Non-pigmented ciliary epithelial cell (primary cell): ENCODE results near the gene CCL4.
"Not testable (repeated sequence)": the region's sequence is repeated elsewhere in the genome, so short reads cannot be mapped to it uniquely, and the experiment has no call there.

ENCODE experiments used
- DNase-seq: peaks from one replicate; pipeline ENCODE4 v3.0.0-alpha.2; 2010; ENCODE audit warnings: low read depth

The CCL4 gene

GRCh38 chr17:36117505-36118382 lies 14.1 kb downstream of the CCL4 start:
- no peak for DNase-seq

DNA sequence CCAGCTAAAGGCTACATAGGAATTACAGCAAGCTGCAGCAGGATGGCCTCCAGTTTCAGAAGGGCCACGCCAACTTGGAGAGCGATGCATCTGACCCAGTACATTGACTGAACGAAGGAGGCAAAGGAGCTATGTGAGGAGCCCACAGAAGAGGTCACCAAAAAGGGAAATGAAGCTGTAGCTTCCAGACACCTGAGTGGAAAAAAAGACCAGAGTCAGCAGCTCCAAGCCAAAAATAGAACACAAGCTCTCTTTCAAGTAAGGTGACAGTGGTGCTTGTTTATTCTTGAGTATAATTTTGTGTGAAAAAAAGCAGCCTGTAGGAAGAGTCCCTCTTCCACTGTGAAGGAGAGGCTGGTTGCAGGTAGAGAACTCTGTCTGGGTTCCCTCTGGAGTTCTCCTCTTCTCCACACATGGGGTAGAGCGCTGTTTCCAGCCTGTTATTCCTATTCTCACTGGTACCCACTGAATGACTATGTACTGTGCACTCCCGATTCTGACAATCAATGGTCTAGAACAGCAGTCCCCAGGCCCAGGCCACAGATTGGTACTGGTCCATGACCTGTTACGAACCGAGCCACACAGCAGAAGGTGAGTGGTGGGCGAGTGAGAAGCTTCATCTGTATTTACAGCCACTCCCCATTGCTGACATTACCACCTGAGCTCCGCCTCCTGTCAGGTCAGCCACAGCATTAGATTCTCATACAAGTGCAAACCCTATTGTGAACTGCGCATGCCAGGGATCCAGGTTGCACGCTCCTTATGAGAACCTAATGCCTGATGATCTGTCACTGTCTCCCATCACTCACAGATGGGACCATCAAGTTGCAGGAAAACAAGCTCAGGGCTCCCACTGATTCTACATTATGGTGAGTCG lies 15.1 kb downstream of the CCL4 start:
- DNase-seq: no peak

DNA sequence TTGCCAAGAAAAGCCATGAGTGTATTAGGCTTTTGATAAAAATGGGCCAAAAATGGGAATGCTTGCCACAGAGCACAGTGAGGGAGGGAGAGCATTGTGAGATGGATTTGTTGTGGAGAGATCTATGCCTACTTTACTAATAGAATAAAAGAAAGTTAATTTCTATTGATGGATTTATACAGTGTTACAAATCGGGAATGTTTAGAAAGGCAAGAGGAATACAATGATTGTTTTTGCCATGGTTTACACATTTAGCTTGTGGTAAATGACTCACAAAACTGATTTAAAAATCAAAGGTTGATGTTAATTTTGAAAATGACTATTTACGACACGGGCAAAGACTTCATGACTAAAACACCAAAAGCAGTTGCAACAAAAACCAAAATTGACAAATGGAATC lies 16.6 kb downstream of the CCL4 start:
- no peak for DNase-seq

DNA sequence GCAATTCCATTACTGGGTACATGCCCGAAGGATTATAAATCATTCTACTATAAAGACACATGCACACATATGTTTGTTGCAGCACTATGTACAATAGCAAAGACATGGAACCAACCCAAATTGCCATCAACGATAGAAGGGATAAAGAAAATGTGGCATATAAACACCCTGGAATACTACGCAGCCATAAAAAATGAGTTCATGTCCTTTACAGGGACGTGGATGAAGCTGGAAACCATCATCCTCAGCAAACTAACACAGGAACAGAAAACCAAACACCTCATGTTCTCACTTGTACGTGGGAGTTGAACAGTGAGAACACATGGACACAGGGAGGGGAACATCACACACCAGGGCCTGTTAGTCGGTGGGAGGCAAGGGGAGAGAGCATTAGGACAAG lies 17.5 kb downstream of the CCL4 start:
- DNase-seq: not testable (repeated sequence)

GRCh38 chr17:36123431-36123830 lies 19.8 kb downstream of the CCL4 start:
- no peak for DNase-seq

DNA sequence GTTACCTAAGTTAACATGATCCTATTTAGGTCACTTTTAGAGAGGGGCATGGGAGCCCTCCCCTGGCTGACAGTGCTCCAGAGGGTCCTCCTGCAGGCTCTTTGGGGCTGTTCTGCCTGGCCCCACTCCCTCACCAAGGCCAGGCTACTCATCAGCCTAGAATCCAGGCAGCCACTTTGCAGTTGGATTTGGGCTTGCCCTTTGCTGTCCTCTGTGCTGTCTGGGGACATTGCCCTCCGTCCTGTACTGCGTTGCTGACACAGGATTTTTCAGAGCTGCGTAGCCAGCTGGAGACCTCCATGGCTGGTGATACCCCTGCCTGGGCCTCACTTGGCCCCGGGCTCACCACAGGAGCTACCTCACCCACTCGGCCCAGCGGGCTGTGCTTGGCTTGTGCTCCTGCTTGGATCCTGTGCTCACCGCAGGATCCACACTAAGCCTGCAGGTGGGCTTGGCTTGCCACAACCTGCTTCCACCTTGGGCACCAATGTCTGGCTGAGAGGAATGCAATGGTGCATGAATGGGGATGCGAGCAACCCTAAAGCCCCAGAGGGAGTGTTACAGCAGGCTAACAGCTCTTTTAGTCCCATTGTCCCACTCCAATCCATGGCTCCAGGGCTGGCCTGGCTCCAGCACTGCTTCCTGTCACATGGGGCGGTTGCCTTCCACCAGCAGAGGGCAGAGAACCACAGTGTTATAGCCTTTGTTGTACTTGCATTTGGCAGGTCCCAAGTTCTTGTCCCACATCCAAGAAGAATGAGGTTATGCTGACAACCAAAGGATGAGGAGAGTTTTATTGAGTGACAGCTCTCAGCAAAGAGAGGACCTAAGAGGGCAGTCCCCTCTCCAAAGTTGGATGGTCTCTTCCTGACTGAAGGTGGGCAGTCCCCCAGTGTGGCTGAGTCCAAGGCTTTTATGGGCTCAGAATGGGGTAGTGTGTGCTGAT lies 21.5 kb downstream of the CCL4 start:
- DNase-seq: no peak

DNA sequence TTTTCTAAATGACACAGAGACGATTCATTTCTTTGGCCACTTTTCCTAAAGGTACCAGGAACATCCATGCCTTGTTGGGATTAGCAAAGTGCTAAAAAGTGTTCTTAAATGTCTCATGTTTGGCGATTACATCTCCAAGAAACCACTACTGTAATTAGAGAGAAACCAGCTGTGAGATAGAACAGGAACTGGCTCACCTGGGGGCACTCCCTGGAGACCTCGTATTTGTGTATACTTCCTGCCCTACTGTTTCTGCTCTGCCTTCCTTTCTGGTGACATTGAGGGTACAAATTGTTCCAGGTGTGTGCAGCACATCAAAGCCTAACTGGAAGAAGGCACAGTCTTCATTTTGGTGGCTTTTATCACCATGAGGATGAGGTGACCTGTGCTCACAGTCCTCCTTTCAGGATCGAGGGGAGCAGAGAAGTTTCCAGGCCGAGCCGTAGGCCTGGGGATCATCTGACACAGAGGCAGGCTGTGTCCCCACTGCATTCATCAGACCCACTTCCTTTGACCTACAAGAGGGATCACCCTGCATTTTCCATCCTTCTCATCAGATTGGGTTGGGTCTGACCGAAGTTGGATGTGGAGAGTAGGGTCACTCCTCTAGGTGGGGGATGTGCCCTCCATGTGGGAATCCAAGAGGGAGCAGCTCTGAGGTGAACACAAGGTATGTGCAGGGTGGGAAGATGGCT lies 23.7 kb downstream of the CCL4 start:
- DNase-seq: no peak

GRCh38 chr17:36127911-36128310 lies 24.3 kb downstream of the CCL4 start:
- DNase-seq: no peak

DNA sequence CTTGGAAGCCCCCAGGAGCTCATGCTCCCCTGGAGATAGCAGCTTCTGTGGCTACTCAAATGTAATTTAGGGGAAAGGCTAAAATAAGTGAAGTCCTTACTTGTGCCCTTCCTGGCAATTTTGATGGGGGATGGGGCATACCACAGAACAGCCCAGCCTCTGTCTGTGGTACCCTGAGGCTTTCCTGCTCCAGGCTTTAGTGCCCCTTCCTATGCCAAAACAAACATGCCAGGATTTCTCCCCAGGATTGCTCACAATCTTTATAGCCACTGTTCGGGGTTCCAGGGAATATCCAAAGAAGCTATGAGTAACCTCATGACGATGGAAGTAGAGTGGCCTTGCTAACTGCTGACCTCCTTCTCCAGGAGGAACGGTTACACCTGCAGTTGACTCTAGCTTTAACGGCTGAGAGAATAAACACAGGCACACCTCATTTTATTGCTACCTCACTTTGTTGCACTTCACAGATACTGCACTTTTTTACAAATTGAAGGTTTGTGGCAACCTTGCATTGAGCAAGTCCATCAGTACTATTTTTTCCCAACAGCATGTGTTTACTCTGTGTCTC lies 24.9 kb downstream of the CCL4 start:
- DNase-seq: no peak

DNA sequence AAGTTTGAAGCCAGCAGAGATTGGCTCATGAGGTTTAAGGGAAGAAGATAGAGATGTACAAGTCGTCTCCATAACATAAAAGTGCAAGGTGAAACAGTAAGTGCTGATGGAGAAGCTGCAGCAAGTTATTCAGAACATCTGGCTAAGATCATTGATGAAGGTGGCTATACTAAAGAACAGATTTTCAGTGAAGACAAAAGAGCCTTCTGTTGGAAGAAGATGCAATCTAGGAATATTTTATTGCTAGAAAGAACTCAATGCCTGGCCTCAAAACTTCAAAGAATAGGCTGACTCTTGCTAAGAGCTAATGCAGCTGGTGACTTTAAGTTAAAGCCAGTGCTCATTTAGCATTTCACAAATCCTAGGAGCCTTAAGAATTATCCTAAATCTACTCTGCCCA lies 26.0 kb downstream of the CCL4 start:
- DNase-seq: no peak

DNA sequence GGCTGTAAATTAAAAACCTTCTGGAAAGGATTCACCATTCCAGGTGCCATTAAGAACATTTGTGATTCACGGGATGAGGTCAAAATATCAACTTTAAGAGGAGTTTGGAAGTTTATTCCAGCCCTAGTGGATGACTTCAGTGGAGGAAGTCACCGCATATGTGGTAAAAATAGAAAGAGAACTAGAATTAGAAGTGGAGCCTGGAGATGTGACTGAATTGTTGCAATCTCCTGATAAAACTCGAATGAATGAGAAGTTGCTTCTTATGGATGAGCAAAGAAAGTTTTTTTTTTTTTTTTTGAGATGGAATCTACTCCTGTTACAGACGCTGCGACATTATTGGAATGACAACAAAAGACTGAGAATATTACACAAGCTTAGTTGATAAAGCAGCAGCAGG lies 26.7 kb downstream of the CCL4 start:
- no peak for DNase-seq

DNA sequence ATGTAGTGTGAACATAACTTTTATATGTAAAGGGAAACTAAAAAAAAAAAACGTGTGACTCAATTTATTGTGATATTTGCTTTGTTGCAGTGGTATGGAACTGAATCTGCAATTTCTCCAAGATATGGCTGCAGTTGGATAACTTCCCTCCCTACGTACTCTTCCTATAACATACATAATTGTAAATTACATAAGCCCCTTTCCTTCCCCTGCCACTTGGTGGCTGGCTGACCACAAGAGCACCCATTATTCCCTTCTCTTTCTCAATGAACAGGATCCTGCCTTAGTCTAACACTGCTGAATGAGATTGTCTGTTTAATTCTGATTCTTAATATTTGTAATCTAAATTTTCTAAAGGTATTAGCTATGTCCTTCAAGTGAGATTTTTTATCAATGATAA lies 27.8 kb downstream of the CCL4 start:
- no peak for DNase-seq

GRCh38 chr17:36131931-36132330 lies 28.3 kb downstream of the CCL4 start:
- DNase-seq: no peak

GRCh38 chr17:36132421-36132831 lies 28.8 kb downstream of the CCL4 start:
- no peak for DNase-seq

DNA sequence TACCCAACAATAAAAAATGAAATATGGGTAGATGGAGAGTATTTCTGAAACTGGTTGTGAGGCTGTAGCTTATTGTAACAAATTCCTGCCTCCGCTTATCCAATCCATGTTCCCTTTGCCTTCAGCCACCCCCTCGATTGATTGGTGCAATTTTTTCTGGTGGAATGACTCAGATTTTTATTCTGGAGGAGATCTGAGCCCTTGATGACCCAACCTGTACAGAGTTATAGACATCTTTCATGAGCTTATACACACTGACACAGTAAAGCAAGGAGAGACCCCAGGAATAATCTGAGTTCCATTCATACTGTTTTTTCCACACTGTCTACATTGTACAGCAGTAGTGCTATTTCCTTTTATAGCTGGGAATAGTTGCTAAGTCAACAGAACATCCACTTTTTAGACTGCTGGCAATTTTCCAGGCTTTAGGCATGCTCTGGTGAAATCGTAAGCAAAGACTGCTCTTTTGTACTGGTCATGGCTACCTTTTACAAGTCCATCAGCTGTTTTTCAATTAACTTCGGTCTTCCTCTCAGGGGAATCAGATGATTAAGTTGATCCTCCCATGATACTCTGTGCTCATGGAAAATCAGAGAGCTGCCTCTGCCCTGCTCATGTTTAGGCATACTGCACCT lies 30.1 kb downstream of the CCL4 start:
- DNase-seq: no peak

- no peak for DNase-seq
These were observed 31.8 kb downstream of the CCL4 start for GRCh38 chr17:36135465-36135864.

- no peak for DNase-seq
These were observed 32.4 kb downstream of the CCL4 start for GRCh38 chr17:36136036-36136435.

DNA sequence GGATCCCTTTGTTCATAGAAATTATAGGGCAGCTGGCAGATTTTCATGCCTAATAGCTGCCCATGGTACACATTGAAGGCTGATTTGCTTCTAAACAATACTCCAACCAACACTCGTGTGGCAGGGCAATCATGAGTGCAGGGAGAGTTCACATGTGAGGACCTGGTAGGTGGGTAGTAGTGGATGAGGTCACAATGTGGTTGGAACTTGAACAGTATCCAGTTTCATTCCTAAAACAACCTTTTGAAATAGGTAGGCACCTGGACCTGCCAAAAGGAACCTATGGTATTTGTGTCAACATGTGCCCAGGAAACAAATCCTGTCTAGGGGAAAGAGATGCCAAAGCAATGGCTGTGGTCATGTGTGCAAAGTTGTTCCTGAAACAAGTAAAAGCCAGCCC lies 32.8 kb downstream of the CCL4 start:
- no peak for DNase-seq

- DNase-seq: no peak
These were observed 38.6 kb downstream of the CCL4 start for GRCh38 chr17:36142235-36142634.

DNA sequence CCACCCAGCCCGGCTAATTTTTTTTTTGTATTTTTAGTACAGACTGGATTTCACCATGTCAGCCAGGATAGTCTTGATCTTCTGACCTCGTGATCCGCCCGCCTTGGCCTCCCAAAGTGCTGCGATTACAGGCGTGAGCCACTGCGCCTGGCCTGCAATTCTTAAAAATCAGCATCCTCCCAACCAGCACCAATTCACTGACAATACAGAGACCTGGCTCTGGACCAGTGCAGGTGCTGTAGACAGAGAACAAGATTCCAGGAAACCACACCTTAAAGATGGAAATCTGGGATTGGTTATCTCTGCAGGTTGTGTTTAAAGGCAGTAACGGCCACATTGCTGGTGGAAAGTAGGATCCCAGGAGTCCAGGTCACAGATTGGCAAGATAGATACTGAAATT lies 39.2 kb downstream of the CCL4 start:
- DNase-seq: no peak

DNA sequence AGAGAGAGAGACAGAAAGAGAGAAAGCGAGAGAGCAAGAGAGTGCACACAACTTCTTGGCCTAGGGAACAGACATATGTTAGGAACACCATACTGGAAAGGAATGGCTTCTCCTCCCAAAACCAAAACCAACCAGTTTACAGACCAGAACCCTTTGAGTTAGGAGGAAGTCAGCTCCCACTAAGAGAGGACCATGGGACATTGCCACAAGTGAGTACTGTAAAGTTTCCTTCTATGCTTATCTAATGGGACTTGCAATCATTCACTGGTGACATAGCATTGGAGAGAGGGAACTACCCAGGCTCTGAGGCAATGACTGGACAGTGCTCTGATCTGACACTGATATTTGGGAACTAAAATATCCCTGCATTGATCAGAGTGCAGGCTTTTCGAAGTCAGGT lies 40.4 kb downstream of the CCL4 start:
- DNase-seq: no peak
